ENCODE results near the gene GALNS.

The GALNS gene

DNA sequence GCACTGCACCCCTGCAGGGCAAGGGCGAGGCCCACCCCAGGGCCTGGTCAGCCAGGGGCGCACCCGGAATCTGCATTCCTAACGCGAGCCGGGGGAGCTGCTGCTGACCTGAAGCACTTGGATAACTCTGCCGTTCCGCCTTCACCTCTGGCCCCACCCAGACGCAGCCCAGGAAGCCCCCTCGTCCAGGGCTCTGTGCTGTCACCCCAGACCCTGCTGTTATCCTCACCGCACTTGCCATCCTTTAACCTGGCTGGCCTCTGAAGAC, 23.0 kb upstream of the GALNS start:
- H3K9ac ChIP-seq (ENCODE audit: low read length) = no peak overlapping the region
- H3K4me1 ChIP-seq (ENCODE audit: insufficient read depth, low read length) = no peaks in the 10 kb centered on the region
- no peaks in the 10 kb centered on the region for H3K36me3 ChIP-seq (ENCODE audit: insufficient read depth, low read length)

DNA sequence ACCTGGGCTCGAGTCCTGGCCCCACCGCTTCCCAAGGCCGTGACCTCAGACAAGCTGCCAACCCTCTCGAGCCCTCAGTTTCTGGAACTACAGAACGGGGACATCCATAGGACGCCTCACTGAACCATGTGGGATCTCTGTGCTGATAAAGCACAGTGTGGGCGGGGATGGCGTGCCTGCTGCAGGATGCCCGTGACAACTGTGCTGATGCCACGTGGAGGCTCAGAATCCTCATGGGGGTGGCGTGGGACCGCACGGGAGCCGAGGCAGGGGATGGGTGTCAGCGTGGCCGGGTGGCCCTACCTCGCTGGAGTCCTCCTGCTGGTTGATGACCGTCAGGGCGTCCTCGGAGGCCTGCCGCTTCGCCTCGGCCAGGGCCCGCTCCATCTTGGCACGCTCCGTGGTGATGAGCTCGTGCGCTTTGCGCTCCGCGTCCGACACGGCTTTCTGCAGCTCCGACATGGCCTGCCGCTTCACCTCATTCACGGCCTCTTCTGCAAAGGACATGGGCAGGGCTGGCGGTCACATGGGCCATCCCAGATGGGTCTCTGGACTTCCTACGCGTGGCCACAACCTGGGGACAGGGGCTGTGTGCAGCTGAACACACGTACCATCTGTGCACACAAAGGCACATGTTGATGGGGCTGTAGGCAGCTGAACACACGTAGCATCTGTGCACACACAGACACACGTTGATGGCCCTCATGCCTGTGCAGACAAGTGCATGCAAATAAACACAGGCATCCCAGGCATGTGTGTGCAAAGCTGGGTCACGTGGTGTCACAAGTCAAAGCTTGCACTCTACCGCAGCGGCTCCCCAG, 22.4 kb upstream of the GALNS start:
- no peaks in the 10 kb centered on the region for H3K4me1 ChIP-seq (ENCODE audit: insufficient read depth, low read length)
- peaks cover 0 to 24% of the 10 kb centered on the region in 2 donors for H3K27me3 ChIP-seq (ENCODE audit: control insufficient read depth in 1 of 2, insufficient read depth in 2 of 2, low read length in 2 of 2)
- no peak overlapping the region for H3K9ac ChIP-seq (ENCODE audit: low read length)
- H3K4me3 ChIP-seq (ENCODE audit: low read depth in 1 of 2, low read length in 2 of 2) = no peak overlapping the region
- H3K36me3 ChIP-seq (ENCODE audit: insufficient read depth, low read length) = no peaks in the 10 kb centered on the region
- H3K27ac ChIP-seq (ENCODE audit: low read depth, low read length) = no peak overlapping the region
- H3K9me3 ChIP-seq (ENCODE audit: low read length) = no peaks in the 10 kb centered on the region

More for the DNA sequence above, 23.0 kb upstream of the GALNS start:
- Histone ChIP-seq H3K9me3 (ENCODE audit: low read length) (no peaks in the 10 kb centered on the region), H3K27me3 (ENCODE audit: control insufficient read depth in 1 of 2, insufficient read depth in 2 of 2, low read length in 2 of 2) (peaks cover 0 to 24% of the 10 kb centered on the region in 2 donors), H3K4me3 (ENCODE audit: low read depth in 1 of 2, low read length in 2 of 2) (no peak overlapping the region), H3K27ac (ENCODE audit: low read depth, low read length) (no peak overlapping the region)

DNA sequence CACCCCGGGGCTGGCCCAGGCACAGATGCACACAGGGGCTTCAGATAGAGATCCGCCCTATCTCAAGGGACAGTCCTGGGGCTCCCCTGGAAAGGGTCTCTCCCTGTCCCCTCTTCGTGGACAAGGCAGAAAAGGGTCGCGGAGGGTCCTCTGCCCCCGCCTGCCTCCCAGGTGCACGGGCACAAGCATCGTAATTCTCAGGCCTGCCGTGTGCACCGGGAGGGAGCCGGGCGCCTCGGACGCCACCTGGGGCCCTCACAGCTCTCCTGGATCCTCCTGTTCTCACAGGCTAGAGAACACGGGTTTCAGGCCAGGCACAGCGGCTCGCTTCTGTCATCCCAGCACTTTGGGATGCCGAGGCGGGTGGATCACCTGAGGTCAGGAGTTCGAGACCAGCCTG, 21.6 kb upstream of the GALNS start:
- Histone ChIP-seq H3K9me3 (ENCODE audit: low read length) (no peaks in the 10 kb centered on the region), H3K27me3 (ENCODE audit: control insufficient read depth in 1 of 2, insufficient read depth in 2 of 2, low read length in 2 of 2) (peaks cover 0 to 24% of the 10 kb centered on the region in 2 donors), H3K4me3 (ENCODE audit: low read depth in 1 of 2, low read length in 2 of 2) (no peak overlapping the region), H3K27ac (ENCODE audit: low read depth, low read length) (no peak overlapping the region), H3K4me1 (ENCODE audit: insufficient read depth, low read length) (no peaks in the 10 kb centered on the region), H3K36me3 (ENCODE audit: insufficient read depth, low read length) (no peaks in the 10 kb centered on the region), H3K9ac (ENCODE audit: low read length) (no peak overlapping the region)

DNA sequence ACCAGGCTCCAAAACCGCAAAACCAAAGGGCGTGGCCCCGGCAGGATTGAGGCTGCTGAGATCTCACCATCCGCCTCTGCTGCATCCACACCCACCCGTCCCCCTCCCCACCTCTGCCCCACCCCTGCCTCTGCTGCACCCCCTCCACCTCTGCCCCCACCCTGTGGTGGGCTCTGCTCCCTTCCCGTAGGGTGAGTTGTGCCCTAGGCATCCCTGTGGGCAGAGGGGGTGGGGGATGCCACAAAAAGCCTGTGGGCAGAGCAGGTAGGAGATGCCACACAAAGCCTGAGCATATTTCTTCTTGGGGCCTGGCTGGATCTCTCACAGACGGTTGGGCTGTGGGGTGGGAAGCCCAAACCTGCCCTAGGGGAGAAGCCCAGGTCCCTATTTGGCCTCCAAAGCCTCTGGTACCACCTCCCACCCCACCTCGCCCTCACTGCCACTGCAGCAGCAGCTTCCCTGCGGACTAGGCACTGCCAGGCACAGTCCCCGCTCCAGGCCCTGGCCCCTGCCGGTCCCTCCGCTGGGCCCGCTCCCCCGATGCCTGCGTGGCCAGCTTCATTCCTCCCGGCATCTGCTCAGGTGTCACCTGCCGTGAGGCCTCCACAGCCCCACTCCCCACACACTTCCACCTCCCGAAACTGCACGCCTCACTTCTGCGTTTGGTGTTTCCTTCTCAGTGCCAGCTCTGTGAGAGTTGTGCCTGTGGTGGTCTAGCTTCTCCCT, 21.0 kb upstream of the GALNS start:
- Histone ChIP-seq H3K36me3 (ENCODE audit: insufficient read depth, low read length) (no peaks in the 10 kb centered on the region), H3K27ac (ENCODE audit: low read depth, low read length) (no peak overlapping the region), H3K4me3 (ENCODE audit: low read depth in 1 of 2, low read length in 2 of 2) (no peak overlapping the region), H3K9me3 (ENCODE audit: low read length) (no peaks in the 10 kb centered on the region), H3K4me1 (ENCODE audit: insufficient read depth, low read length) (no peaks in the 10 kb centered on the region), H3K27me3 (ENCODE audit: control insufficient read depth in 1 of 2, insufficient read depth in 2 of 2, low read length in 2 of 2) (peaks cover 0 to 24% of the 10 kb centered on the region in 2 donors), H3K9ac (ENCODE audit: low read length) (no peak overlapping the region)

DNA sequence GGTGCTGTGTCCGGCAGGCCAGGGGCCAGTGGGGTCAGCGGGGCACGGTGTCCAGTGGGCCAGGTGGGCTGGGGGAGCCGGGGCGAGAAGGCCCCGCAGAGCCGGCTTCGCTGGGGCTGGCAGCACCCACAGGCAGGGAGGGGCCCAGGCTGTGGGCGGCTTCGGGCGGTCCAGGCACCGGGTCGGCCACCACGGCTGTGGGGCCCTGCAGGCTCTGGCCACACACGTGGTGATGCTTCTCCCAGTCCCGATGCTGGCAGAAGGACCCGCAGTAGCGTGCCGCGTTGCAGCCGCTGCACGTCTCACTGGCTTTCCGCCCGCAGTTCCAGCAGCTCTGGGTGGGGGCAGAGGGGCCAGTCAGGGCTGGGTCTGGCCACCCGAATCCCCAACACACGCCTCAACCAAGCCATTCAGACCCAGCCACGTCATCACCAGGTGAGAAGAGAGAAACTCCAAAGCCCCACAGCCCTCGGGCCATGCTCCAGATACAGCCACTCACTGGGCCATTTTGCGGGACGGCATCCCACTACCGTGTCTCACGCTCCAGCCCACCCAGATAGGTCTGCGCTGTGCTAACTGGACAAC, 20.3 kb upstream of the GALNS start:
- Histone ChIP-seq H3K4me3 (ENCODE audit: low read depth in 1 of 2, low read length in 2 of 2) (no peak overlapping the region), H3K36me3 (ENCODE audit: insufficient read depth, low read length) (no peaks in the 10 kb centered on the region), H3K27me3 (ENCODE audit: control insufficient read depth in 1 of 2, insufficient read depth in 2 of 2, low read length in 2 of 2) (peaks cover 0 to 21% of the 10 kb centered on the region in 2 donors), H3K9ac (ENCODE audit: low read length) (no peak overlapping the region), H3K27ac (ENCODE audit: low read depth, low read length) (no peak overlapping the region), H3K9me3 (ENCODE audit: low read length) (no peaks in the 10 kb centered on the region), H3K4me1 (ENCODE audit: insufficient read depth, low read length) (no peaks in the 10 kb centered on the region)

DNA sequence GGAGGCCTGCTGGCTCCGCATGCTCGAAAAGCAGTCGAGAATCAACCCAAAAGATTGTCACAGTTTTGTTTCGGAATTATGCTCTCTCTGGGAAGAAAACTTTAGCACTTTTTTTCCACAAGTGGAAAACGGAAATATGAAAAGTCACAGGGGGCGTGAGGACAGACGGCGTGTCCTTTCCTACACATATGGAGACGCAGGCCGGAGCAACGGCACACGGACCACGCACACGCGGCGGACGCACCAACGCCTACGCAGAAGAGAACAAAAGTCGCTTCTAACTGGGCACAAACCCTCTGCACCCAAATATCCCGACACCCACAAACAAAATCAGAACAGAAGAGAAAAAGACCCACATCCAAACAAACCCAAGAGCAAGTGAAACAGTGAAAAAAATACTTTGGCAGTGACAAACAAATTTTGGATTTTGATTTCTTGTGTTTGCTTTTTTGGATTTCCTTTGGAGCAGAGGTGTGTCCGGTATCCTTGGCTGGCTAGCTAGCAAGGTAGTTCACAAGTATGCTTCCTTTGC, 19.0 kb upstream of the GALNS start:
- no peak overlapping the region for H3K4me3 ChIP-seq (ENCODE audit: low read depth in 1 of 2, low read length in 2 of 2)
- peaks cover 0 to 17% of the 10 kb centered on the region in 2 donors for H3K27me3 ChIP-seq (ENCODE audit: control insufficient read depth in 1 of 2, insufficient read depth in 2 of 2, low read length in 2 of 2)
- H3K27ac ChIP-seq (ENCODE audit: low read depth, low read length) = no peak overlapping the region
- no peaks in the 10 kb centered on the region for H3K4me1 ChIP-seq (ENCODE audit: insufficient read depth, low read length)
- H3K9ac ChIP-seq (ENCODE audit: low read length) = no peak overlapping the region
- no peaks in the 10 kb centered on the region for H3K36me3 ChIP-seq (ENCODE audit: insufficient read depth, low read length)
- no peaks in the 10 kb centered on the region for H3K9me3 ChIP-seq (ENCODE audit: low read length)

DNA sequence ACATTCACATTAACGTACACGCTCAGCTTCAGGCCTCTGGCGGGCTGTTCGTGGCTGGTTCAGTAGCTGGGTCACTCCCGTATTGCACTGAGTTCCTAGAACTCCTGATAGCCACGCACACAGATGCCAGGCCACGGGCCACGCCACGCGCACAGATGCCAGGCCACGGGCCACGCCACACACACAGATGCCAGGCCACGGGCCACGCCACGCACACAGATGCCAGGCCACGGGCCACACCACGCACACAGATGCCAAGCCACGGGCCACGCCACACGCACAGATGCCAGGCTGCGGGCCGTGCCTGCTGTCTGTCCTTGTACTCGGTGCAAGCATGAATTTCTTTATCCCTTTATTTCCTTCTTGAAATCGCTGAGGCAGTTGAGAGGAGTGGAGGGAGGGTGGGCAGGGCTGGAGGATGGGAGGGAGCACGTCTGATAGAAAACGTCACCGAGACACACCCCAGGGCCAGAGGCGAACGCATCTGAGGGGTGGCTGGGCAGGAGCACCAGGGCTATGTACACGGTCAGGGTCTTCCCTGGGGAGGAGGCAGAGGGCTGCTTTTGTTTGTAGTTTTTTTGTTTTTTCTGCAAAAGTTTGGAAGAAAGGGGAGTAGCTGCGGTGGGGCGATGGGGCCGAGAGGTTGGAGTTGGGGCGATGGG, 18.3 kb upstream of the GALNS start:
- Histone ChIP-seq H3K4me3 (ENCODE audit: low read depth in 1 of 2, low read length in 2 of 2) (no peak overlapping the region), H3K27me3 (ENCODE audit: control insufficient read depth in 1 of 2, insufficient read depth in 2 of 2, low read length in 2 of 2) (peaks cover 0 to 16% of the 10 kb centered on the region in 2 donors), H3K36me3 (ENCODE audit: insufficient read depth, low read length) (no peaks in the 10 kb centered on the region), H3K4me1 (ENCODE audit: insufficient read depth, low read length) (no peaks in the 10 kb centered on the region), H3K9me3 (ENCODE audit: low read length) (no peaks in the 10 kb centered on the region), H3K27ac (ENCODE audit: low read depth, low read length) (no peak overlapping the region), H3K9ac (ENCODE audit: low read length) (no peak overlapping the region)

DNA sequence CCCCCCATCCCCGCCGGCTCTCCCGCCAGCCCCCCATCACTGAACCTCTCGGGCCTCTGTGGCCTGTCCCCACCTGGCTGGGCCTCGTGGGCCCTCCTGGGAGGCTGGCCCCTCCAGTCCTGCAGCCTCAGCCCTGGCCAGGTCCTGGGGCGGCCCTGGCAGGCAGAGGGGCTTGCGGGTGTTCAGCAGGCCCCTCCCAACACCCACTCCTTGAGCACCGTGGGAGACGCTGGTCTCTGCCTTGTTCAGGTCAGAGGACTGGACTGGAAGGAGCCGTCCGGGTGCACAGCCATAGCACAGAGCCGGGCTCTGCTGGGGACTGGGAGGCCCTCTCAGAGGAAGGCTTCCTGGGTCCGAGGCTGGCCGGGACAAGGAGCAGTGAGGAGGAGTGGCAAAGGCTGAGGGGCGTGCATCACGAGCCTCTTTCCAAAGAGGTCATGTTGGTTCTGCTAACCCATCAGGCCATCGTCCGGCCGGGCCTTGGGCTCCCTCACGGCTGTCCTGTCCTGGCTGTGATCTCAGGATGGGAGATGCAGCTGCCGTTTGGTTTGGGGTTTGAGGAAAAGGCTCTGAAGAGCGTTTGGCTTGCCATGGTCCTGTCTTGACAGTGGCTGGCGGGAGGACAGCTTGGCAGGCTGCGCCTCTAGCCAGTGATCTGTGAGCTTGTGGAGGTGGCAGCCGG, 16.0 kb upstream of the GALNS start:
- Histone ChIP-seq H3K27ac (ENCODE audit: low read depth, low read length) (no peak overlapping the region), H3K27me3 (ENCODE audit: control insufficient read depth in 1 of 2, insufficient read depth in 2 of 2, low read length in 2 of 2) (peaks cover 0 to 14% of the 10 kb centered on the region in 2 donors), H3K4me3 (ENCODE audit: low read depth in 1 of 2, low read length in 2 of 2) (no peak overlapping the region), H3K4me1 (ENCODE audit: insufficient read depth, low read length) (no peaks in the 10 kb centered on the region), H3K36me3 (ENCODE audit: insufficient read depth, low read length) (no peaks in the 10 kb centered on the region), H3K9ac (ENCODE audit: low read length) (no peak overlapping the region), H3K9me3 (ENCODE audit: low read length) (no peaks in the 10 kb centered on the region)

DNA sequence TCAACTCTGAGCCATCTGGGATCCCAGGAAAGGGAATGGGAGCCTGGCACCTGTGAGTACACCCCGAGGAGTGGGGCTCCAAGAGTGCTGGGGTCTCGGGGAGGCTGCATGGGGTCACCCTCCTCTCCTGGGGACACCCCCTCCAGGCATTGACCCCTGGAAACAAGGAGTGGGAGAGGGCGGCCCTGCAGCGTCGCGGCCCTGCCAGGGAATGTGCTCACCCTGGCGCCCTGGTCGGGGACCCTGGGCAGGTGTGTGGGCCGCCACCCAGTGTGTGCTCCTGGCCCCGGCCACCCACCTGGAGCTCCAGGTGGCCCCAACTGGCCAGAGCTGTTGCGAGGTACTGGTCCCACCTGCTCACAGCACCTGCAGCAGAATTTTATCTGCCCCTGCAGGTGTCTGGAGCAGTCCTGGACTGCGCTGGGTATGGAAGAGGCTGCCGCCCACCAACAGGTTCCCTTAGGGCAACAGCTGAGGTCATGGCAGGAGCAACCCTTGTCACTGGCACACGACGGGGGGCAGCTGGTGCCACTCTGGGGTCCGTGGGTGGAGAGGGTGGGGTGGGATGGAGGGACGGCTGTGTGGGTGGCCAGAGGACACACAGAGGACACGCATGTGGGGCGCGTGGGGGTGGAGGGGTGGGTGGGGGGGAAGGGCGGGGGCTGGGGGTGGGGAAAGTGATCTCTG, 15.1 kb upstream of the GALNS start:
- no peak overlapping the region for H3K9ac ChIP-seq (ENCODE audit: low read length)
- no peak overlapping the region for H3K4me3 ChIP-seq (ENCODE audit: low read depth in 1 of 2, low read length in 2 of 2)
- peaks cover 0 to 14% of the 10 kb centered on the region in 2 donors for H3K27me3 ChIP-seq (ENCODE audit: control insufficient read depth in 1 of 2, insufficient read depth in 2 of 2, low read length in 2 of 2)
- no peaks in the 10 kb centered on the region for H3K36me3 ChIP-seq (ENCODE audit: insufficient read depth, low read length)
- H3K9me3 ChIP-seq (ENCODE audit: low read length) = no peaks in the 10 kb centered on the region
- H3K27ac ChIP-seq (ENCODE audit: low read depth, low read length) = no peak overlapping the region
- H3K4me1 ChIP-seq (ENCODE audit: insufficient read depth, low read length) = no peaks in the 10 kb centered on the region

DNA sequence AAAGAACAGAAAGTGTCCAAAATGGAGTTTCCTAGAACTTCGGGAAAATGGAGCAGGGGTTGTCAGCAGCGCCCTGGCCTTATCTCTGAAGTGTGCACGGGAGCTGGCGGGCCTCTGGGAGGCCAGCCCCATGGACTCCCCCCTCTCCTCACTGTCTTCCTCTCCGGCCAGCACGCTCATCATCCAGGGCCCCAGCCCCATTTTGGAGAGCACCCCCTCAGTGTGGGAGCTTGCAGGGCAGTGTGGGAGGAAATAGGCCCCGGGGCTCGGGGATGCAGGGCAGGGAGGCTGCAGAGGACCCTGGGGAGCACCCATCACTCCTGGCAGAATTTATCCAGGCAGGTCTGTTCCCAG, 14.6 kb upstream of the GALNS start:
- Histone ChIP-seq H3K9ac (ENCODE audit: low read length) (no peak overlapping the region), H3K4me3 (ENCODE audit: low read depth in 1 of 2, low read length in 2 of 2) (no peak overlapping the region), H3K27ac (ENCODE audit: low read depth, low read length) (no peak overlapping the region), H3K4me1 (ENCODE audit: insufficient read depth, low read length) (no peaks in the 10 kb centered on the region), H3K27me3 (ENCODE audit: control insufficient read depth in 1 of 2, insufficient read depth in 2 of 2, low read length in 2 of 2) (peaks cover 0 to 16% of the 10 kb centered on the region in 2 donors), H3K9me3 (ENCODE audit: low read length) (no peaks in the 10 kb centered on the region), H3K36me3 (ENCODE audit: insufficient read depth, low read length) (no peaks in the 10 kb centered on the region)

Data from muscle layer of colon (tissue), 2 donors.